GM19455 (cell line): Measurements from ENCODE around the gene MRGPRX3.

ENCODE experiments used
- ATAC-seq: cut with Tn5 transposase; IDR thresholded peaks from one replicate; pipeline ENCODE4 v1.9.1; 2021; ENCODE audit not compliant: unreplicated experiment

Gene MRGPRX3

GRCh38 chr11:18151581-18151980 lies 19.2 kb downstream of the MRGPRX3 start:
- ATAC-seq: no peak

- ATAC-seq: no peak
Observed at GRCh38 chr11:18168372-18168771, 36.0 kb downstream of the MRGPRX3 start.

GRCh38 chr11:18171377-18172000 lies 39.1 kb downstream of the MRGPRX3 start:
- no peak for ATAC-seq

GRCh38 chr11:18172666-18173065 lies 40.3 kb downstream of the MRGPRX3 start, which contains the start of gene MRGPRX4:
Gene MRGPRX4 (plus strand): TSS chr11:18172837. CDS start chr11:18173257, 420 bp downstream.
- no peak for ATAC-seq

- no peak for ATAC-seq
Observed at GRCh38 chr11:18173225-18173866, 41.0 kb downstream of the MRGPRX3 start.
